Mesodermal cell (in vitro differentiated cells): ENCODE results near the gene SHB.

Source experiments
- H3K27ac ChIP-seq: 2 replicates; pipeline ENCODE4 v1.7.0; 2013; ENCODE audit warnings: mild to moderate bottlenecking, low read depth, low read length, moderate library complexity; ENCODE audit not compliant: severe bottlenecking
- H3K36me3 ChIP-seq: 2 replicates; pipeline ENCODE4 v1.7.1; 2013; ENCODE audit warnings: mild to moderate bottlenecking, low read length, moderate library complexity; ENCODE audit not compliant: control insufficient read depth, insufficient read depth
- H3K4me1 ChIP-seq: one replicate; pipeline ENCODE4 v1.7.1; 2013; ENCODE audit warnings: mild to moderate bottlenecking, low read length; ENCODE audit not compliant: insufficient read depth, control insufficient read depth, poor library complexity, severe bottlenecking
- H3K4me3 ChIP-seq: 2 replicates; pipeline ENCODE4 v1.7.0; 2013; ENCODE audit warnings: low read length, control low read depth, mild to moderate bottlenecking; ENCODE audit not compliant: insufficient read depth, poor library complexity, severe bottlenecking; ENCODE audit errors: extremely low read depth
- H3K9me3 ChIP-seq: 2 replicates; pipeline ENCODE4 v1.7.1; 2013; ENCODE audit warnings: mild to moderate bottlenecking, low read length, moderate library complexity; ENCODE audit not compliant: control insufficient read depth
- WGBS, 2 experiments: methylation state at CpG; one replicate each; pipeline ENCODE4 v1.1.5; 2013; ENCODE audit warnings: missing lambda C conversion rate in 2 of 2; ENCODE audit not compliant: insufficient coverage in 2 of 2; 5-methylcytosine and 5-hydroxymethylcytosine counted together

The SHB gene

DNA sequence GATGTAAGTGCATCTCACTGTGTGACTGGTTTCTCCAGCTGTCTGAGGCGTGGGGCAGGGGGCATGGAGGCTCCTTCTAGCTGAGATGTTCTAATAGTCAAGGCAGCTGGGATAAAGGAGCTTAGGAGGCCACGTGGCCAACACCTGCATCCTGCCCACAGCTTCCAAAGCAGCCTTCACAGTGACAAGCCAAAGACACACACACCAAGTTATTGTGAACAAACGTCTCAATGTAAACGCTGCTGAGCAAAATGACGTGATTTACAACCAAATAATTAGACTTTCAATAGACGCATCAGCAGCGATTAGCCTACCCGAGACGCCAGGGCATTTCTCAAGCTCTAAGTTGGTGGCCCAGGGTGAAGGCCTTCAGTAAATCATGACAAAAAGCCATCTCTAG is 141.9 kb downstream of the SHB start:
- peaks cover 55% of the 10 kb centered on the region for H3K4me1 ChIP-seq
- no peak overlapping the region for H3K4me3 ChIP-seq
- H3K9me3 ChIP-seq = no peaks in the 10 kb centered on the region
- peaks cover 50% of the 10 kb centered on the region for H3K36me3 ChIP-seq
- H3K27ac ChIP-seq = no peak overlapping the region
- 94 to 97% methylated on average over 7 to 9 of the region's 9 CpGs for WGBS, 2 experiments

DNA sequence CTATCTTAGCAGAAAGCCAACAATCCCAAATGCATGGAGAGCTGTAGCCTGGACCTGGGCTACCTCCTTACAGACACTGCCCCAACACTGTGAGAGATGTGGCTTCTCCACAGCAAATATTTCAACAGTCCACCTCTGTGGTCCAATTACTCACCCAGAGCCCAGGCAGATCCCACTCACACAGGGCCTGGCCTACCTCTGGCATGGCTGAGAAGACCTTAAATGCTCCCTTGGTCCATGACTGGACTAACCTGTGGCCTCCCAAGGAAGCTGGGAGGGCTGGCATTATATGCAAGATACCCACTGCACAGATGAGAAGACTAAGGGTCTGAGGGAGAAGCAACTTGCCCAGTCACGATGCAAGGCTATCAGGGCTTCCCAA is 142.3 kb downstream of the SHB start:
- Histone ChIP-seq H3K9me3 (no peaks in the 10 kb centered on the region), H3K27ac (no peak overlapping the region), H3K4me3 (no peak overlapping the region), H3K36me3 (peaks cover 51% of the 10 kb centered on the region), H3K4me1 (peaks cover 59% of the 10 kb centered on the region)
- WGBS, 2 experiments = 92 to 100% methylated on average over 1 of the region's 1 CpG

DNA sequence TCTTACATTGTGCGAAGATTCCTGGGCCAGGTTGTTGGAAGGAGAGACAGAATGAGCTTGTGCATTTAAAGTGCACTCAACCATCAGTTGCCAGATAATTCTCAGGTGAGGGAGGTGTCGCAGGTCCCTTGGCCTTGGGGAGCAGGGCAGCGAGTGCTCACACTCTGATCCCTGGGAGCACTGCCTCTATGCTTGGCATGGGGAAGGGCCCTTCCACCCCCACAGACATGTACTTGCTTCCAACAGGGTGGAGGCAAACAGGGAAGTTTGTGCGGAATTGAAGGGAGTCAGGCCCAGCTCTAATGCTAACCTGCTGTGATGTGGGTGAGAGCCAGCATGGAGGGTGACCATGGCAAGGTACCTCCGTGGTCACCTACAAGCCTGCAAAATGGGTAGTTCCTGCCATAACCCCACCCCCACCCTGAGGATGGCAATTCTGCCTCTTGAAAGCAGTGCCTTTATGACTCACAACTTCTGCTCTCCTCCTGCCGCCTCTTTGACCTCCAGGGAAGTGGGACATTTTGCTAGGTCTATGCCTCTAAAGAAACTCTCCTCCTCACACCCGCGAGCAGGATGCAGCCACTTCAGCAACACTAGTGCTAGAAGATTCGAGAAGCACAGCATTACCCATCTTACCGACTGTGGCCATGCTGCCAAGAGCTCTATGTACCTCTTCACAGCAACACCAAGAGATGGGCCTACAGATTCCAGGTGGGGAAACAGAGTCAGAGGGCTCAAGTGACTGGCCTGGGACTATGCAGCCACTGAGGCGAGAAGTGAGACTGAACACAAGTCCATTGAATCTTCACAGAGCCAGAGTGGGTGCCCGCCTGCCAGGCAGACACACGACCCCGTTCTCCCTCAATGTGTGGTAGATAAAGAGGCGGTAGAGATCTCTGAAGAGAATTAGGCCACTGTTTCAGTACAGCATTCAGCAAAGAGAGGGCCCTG is 143.0 kb downstream of the SHB start:
- H3K9me3 ChIP-seq = no peaks in the 10 kb centered on the region
- no peak overlapping the region for H3K4me3 ChIP-seq
- 80 to 81% methylated on average over 10 to 14 of the region's 15 CpGs for WGBS, 2 experiments
- peaks cover 50% of the 10 kb centered on the region for H3K36me3 ChIP-seq
- H3K27ac ChIP-seq = no peak overlapping the region
- peaks cover 61% of the 10 kb centered on the region for H3K4me1 ChIP-seq

DNA sequence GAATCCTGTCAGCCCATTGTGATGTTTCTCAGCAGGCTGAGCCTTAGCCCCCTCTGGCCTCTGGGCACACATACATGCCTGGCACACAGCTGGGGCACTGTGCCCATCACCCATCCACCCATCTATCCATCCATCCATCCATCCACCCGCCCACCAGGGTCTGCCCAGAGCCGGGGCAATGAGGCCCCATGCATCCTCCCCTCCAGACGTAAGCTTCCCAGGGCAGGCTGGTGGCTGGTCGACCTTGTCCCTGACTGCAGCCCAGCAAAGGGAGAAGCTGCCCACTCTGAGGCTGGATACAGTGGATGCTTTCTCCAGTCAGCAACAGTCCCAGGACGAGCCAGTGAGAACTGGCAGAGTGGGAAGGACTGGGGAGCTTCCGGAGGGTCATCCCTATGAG is 144.0 kb downstream of the SHB start:
- H3K27ac ChIP-seq = no peak overlapping the region
- peaks cover 46% of the 10 kb centered on the region for H3K36me3 ChIP-seq
- H3K4me1 ChIP-seq = peaks cover 55% of the 10 kb centered on the region
- no peaks in the 10 kb centered on the region for H3K9me3 ChIP-seq
- no peak overlapping the region for H3K4me3 ChIP-seq
- 84% methylated on average over 5 to 6 of the region's 6 CpGs for WGBS, 2 experiments

DNA sequence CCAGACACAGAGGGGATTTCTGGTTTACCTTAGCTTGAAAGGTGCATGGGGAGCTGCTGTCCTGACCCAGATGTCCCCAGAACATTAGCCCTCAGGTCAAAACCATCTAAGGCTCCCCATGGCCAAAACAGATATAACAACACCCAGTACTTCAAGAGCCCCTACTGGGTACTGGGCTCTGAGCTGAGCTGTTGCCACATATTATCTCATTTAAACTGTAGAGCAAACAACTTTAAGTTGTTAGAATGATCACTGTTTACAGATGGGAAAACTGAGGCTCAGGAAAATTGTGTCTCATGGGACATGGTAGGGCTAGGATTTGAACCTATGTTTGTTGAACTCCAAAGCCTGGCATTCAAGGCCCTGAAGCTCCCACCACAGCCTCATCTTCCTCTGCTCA is 144.5 kb downstream of the SHB start:
- Histone ChIP-seq H3K4me1 (peaks cover 50% of the 10 kb centered on the region), H3K27ac (no peak overlapping the region), H3K4me3 (no peak overlapping the region), H3K9me3 (no peaks in the 10 kb centered on the region), H3K36me3 (peaks cover 49% of the 10 kb centered on the region)

DNA sequence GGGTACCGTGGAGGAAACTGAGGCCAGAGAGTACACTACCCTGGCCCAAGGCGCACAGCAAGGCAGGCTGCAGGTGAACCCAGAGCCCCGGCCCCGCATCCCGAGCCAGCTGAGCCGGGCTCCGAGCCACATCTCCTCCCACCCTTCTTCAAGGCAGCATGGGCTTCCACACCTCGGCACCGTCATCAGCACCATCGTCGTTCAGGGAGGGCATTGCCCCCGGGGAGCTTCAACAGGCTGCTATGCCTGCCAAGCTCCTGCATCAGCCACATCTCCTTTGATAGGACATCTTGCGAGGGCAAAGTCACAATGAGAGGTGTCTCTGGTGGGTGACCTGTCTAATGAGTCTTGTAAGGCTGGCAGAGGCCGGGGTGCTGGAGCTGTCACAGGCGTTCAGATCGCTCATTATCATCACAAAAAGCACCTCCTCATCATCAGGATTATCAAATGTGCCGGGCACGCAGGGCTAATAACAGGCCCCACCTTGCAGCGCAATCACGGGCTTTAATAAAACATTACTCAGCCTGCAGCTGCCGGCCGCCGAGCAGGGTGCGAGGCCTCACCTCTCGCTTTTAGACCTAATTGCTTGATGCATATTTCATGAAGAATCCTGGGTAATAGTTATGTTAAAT is 145.1 kb downstream of the SHB start:
- peaks cover 47% of the 10 kb centered on the region for H3K36me3 ChIP-seq
- no peak overlapping the region for H3K27ac ChIP-seq
- 93 to 95% methylated on average over 19 to 22 of the region's 25 CpGs for WGBS, 2 experiments
- H3K9me3 ChIP-seq = no peaks in the 10 kb centered on the region
- peaks cover 44% of the 10 kb centered on the region for H3K4me1 ChIP-seq
- no peak overlapping the region for H3K4me3 ChIP-seq

- no peaks in the 10 kb centered on the region for H3K9me3 ChIP-seq
- 70 to 86% methylated on average over 10 to 11 of the region's 14 CpGs for WGBS, 2 experiments
- H3K36me3 ChIP-seq = peaks cover 51% of the 10 kb centered on the region
- peaks cover 41% of the 10 kb centered on the region for H3K4me1 ChIP-seq
- H3K4me3 ChIP-seq = no peak overlapping the region
- H3K27ac ChIP-seq = no peak overlapping the region
Observed at GRCh38 chr9:37923118-37923795, 145.8 kb downstream of the SHB start.

DNA sequence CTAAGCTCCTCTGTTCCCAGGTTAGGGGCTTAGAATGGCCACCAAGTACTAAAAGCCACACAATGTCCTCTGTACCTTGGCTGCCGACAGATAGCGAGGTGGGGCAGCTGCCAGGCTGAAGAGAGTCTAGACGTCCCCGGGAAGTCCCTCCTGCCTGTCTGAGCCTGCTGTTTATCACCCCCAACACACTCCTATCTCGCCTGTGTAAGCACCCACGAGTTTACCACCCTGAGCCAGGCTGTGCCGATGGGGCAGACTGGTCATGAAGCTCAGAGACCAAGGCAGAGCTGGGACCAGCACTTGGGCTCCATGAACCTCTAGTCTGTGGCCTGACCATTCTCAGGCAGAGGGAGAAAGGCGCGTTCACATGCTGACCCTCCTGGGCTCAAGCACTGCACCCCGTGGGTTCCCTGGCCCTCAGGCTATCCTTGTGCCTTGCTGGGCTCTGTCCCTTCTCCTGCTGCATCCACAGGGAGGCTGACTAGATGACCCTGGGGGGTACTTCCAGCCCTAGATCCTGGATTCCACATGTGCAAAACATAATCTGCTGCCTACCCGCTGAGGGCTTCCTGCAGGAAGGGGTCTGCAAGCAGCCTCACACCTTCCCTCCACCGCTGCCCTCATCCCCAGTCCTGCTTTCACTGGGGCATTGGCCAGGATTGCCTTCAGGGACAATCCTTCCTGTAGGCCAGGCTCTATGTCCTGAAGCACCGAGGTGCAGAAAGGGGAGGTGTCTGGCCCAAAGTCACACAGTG is 146.5 kb downstream of the SHB start:
- Histone ChIP-seq H3K4me1 (peaks cover 34% of the 10 kb centered on the region), H3K9me3 (no peaks in the 10 kb centered on the region), H3K4me3 (no peak overlapping the region), H3K36me3 (peaks cover 53% of the 10 kb centered on the region), H3K27ac (no peak overlapping the region)
- WGBS, 2 experiments = 80 to 83% methylated on average over 13 of the region's 13 CpGs

GRCh38 chr9:37921546-37922300 is 147.3 kb downstream of the SHB start:
- Histone ChIP-seq H3K4me1 (peaks cover 26% of the 10 kb centered on the region), H3K36me3 (peaks cover 50% of the 10 kb centered on the region), H3K9me3 (no peaks in the 10 kb centered on the region), H3K4me3 (no peak overlapping the region), H3K27ac (no peak overlapping the region)
- WGBS, 2 experiments = 89 to 97% methylated on average over 11 to 12 of the region's 15 CpGs

- H3K36me3 ChIP-seq = peaks cover 56% of the 10 kb centered on the region
- 85 to 88% methylated on average over 6 to 7 of the region's 7 CpGs for WGBS, 2 experiments
- no peak overlapping the region for H3K4me3 ChIP-seq
- H3K27ac ChIP-seq = no peak overlapping the region
- H3K9me3 ChIP-seq = no peaks in the 10 kb centered on the region
- H3K4me1 ChIP-seq = peaks cover 20% of the 10 kb centered on the region
Observed at GRCh38 chr9:37921168-37921510, 147.9 kb downstream of the SHB start.
